H1 (cell line): ENCODE results near the gene TCN2. TPM values are rescaled to one million over a fixed set of nuclear protein-coding genes. Genes with fewer than 3 reads are reported as not detected.

Experiments used
- CTCF ChIA-PET: fragments of 300-600 bp; sonication (Branson Sonifier 250); formaldehyde crosslinking; loops from one replicate; lab custom pipeline; 2021; ENCODE audit not compliant: partially characterized antibody; lab: Charles Lee
- POLR2A ChIA-PET: fragments of 300-600 bp; sonication (Branson Sonifier 250); formaldehyde crosslinking; loops from one replicate; lab custom pipeline; 2021; ENCODE audit warnings: inconsistent platforms; ENCODE audit not compliant: partially characterized antibody; lab: Charles Lee
- DNase-seq, 2 experiments: peaks; one replicate each; pipeline versions ENCODE4 v3.0.0 to v3.0.0-alpha.2; 2010 to 2022; ENCODE audit warnings: low spot score in 2 of 2, low read depth in 1 of 2, mixed read lengths in 1 of 2
- FAIRE-seq: peaks from 2 replicates; lab custom pipeline; 2011; peaks lifted over from hg19 to GRCh38; lab: Jason Lieb, UNC
- H2AFZ ChIP-seq: 2 replicates; pipeline ENCODE4 v1.8.1; 2012; ENCODE audit warnings: low read length, inconsistent platforms
- H2AK5ac ChIP-seq: 2 replicates; pipeline ENCODE4 v1.6.1; 2013; ENCODE audit warnings: low read depth, low read length
- H2BK120ac ChIP-seq: replicated peaks from 2 replicates; pipeline ENCODE3; 2013; ENCODE audit warnings: low read depth, low read length, inconsistent platforms
- H2BK12ac ChIP-seq: 2 replicates; pipeline ENCODE4 v1.6.1; 2013; ENCODE audit warnings: low read depth, low read length
- H2BK15ac ChIP-seq: 2 replicates; pipeline ENCODE4 v1.6.1; 2013; ENCODE audit warnings: low read length
- H2BK20ac ChIP-seq: 2 replicates; pipeline ENCODE4 v1.6.1; 2013; ENCODE audit warnings: low read length
- H2BK5ac ChIP-seq: 2 replicates; pipeline ENCODE4 v1.6.1; 2013; ENCODE audit warnings: low read depth, low read length
- H3K14ac ChIP-seq: 2 replicates; pipeline ENCODE4 v1.6.1; 2013; ENCODE audit warnings: inconsistent platforms; ENCODE audit not compliant: insufficient read length
- H3K18ac ChIP-seq: 2 replicates; pipeline ENCODE4 v1.6.1; 2013; ENCODE audit warnings: low read length; ENCODE audit errors: extremely low read depth
- H3K23ac ChIP-seq: 2 replicates; pipeline ENCODE4 v1.6.1; 2013; ENCODE audit warnings: inconsistent platforms; ENCODE audit not compliant: insufficient read length
- H3K23me2 ChIP-seq: 2 replicates; pipeline ENCODE4 v1.6.1; 2013; ENCODE audit warnings: low read depth, low read length
- H3K27ac ChIP-seq: 2 replicates; pipeline ENCODE4 v1.6.1; 2011; ENCODE audit warnings: low read depth, low read length, inconsistent platforms
- H3K27me3 ChIP-seq, 4 experiments: replicated peaks in 1 of 4; 1 replicate in 1 of 4; 2 replicates in 3 of 4; pipeline versions ENCODE4 v1.6.1 to v1.8.1; 2011 to 2013; ENCODE audit warnings: low read length in 3 of 4, mild to moderate bottlenecking in 3 of 4, inconsistent platforms in 2 of 4, mixed read lengths in 2 of 4, moderate library complexity in 1 of 4; ENCODE audit not compliant: control insufficient read depth in 3 of 4, insufficient read depth in 3 of 4; ENCODE audit errors: extremely low read depth in 1 of 4
- H3K36me3 ChIP-seq, 4 experiments: 2 replicates each; pipeline versions ENCODE4 v1.6.1 to v1.8.1; 2011 to 2013; ENCODE audit warnings: mild to moderate bottlenecking in 4 of 4, low read length in 3 of 4, moderate library complexity in 2 of 4, control low read depth in 1 of 4, inconsistent platforms in 1 of 4; ENCODE audit not compliant: insufficient read depth in 4 of 4, control insufficient read depth in 2 of 4
- H3K4ac ChIP-seq: replicated peaks from 2 replicates; pipeline ENCODE3; 2013; ENCODE audit warnings: low read length, low read depth, mixed read lengths, inconsistent platforms; ENCODE audit not compliant: insufficient read length
- H3K4me1 ChIP-seq, 4 experiments: replicated peaks in 1 of 4; 1 replicate in 1 of 4; 2 replicates in 3 of 4; pipeline versions ENCODE4 v1.6.1 to v1.8.1; 2011 to 2013; ENCODE audit warnings: low read length in 3 of 4, inconsistent platforms in 2 of 4, mixed read lengths in 1 of 4; ENCODE audit not compliant: insufficient read depth in 4 of 4, control insufficient read depth in 3 of 4
- H3K4me2 ChIP-seq, 2 experiments: 2 replicates each; pipeline versions ENCODE4 v1.6.1 to v1.8.1; 2011 to 2013; ENCODE audit warnings: low read depth in 2 of 2, low read length in 2 of 2, control low read depth in 1 of 2, inconsistent platforms in 1 of 2, mild to moderate bottlenecking in 1 of 2; ENCODE audit not compliant: insufficient read depth in 1 of 2
- H3K4me3 ChIP-seq, 4 experiments: fragments of 200-600, 300-600 bp in 1 of 4; sonication (generic), shearing (Covaris generic), sonication (Bioruptor Twin) in 1 of 4; 2 replicates each; pipeline versions ENCODE4 v1.5.1 to v1.8.1; 2011 to 2016; ENCODE audit warnings: low read length in 4 of 4, low read depth in 3 of 4, control low read depth in 2 of 4, inconsistent platforms in 2 of 4, mild to moderate bottlenecking in 2 of 4, mixed read lengths in 1 of 4, moderate library complexity in 1 of 4; ENCODE audit not compliant: insufficient read depth in 2 of 4; ENCODE audit errors: extremely low read depth in 1 of 4
- H3K56ac ChIP-seq: replicated peaks from 2 replicates; pipeline ENCODE3; 2013; ENCODE audit warnings: low read depth, mild to moderate bottlenecking, mixed read lengths, low read length, inconsistent platforms; ENCODE audit not compliant: insufficient read length
- H3K79me1 ChIP-seq: 2 replicates; pipeline ENCODE4 v1.6.1; 2013; ENCODE audit warnings: low read depth, low read length, control low read depth
- H3K79me2 ChIP-seq, 2 experiments: 2 replicates each; pipeline versions ENCODE4 v1.6.1 to v1.8.1; 2012 to 2013; ENCODE audit warnings: low read length in 2 of 2, mild to moderate bottlenecking in 2 of 2, inconsistent platforms in 1 of 2; ENCODE audit not compliant: insufficient read depth in 2 of 2, control insufficient read depth in 1 of 2
- H3K9ac ChIP-seq, 4 experiments: replicated peaks in 1 of 4; 1 replicate in 1 of 4; 2 replicates in 3 of 4; pipeline versions ENCODE4 v1.6.1 to v1.8.1; 2011 to 2013; ENCODE audit warnings: low read depth in 3 of 4, low read length in 3 of 4, control low read depth in 2 of 4, mild to moderate bottlenecking in 2 of 4, moderate library complexity in 2 of 4, inconsistent platforms in 1 of 4; ENCODE audit errors: extremely low read depth in 1 of 4
- H3K9me3 ChIP-seq, 2 experiments: 2 replicates each; pipeline versions ENCODE4 v1.6.1 to v1.8.1; 2012 to 2013; ENCODE audit warnings: mild to moderate bottlenecking in 2 of 2, moderate library complexity in 2 of 2, control low read depth in 1 of 2, inconsistent platforms in 1 of 2, low read depth in 1 of 2, low read length in 1 of 2, mixed read lengths in 1 of 2; ENCODE audit not compliant: insufficient read depth in 2 of 2
- H4K20me1 ChIP-seq, 2 experiments: replicated peaks in 1 of 2; 2 replicates each; pipeline versions ENCODE3 to v1.8.1; 2011 to 2013; ENCODE audit warnings: inconsistent platforms in 2 of 2, low read length in 2 of 2, mild to moderate bottlenecking in 1 of 2; ENCODE audit not compliant: insufficient read depth in 2 of 2, control insufficient read depth in 1 of 2
- H4K5ac ChIP-seq: 2 replicates; pipeline ENCODE4 v1.6.1; 2013; ENCODE audit warnings: low read length, low read depth, mixed read lengths, inconsistent platforms; ENCODE audit not compliant: insufficient read length
- H4K8ac ChIP-seq: 2 replicates; pipeline ENCODE4 v1.8.0; 2013; ENCODE audit warnings: mild to moderate bottlenecking, moderate library complexity, low read length, inconsistent platforms; ENCODE audit not compliant: insufficient read depth; ENCODE audit errors: extremely low read depth
- H4K91ac ChIP-seq: replicated peaks from 2 replicates; pipeline ENCODE3; 2013; ENCODE audit warnings: low read length, mixed read lengths, inconsistent platforms; ENCODE audit not compliant: insufficient read length
- CREB1 ChIP-seq: IDR thresholded peaks from 2 replicates; pipeline ENCODE4 v1.6.1; 2012; ENCODE audit warnings: inconsistent platforms
- EZH2 ChIP-seq: fragments of 200-600 bp; sonication (generic); IDR thresholded peaks from 2 replicates; pipeline ENCODE4 v1.7.1; 2012; ENCODE audit warnings: low read depth, mild to moderate bottlenecking, moderate library complexity, low read length, inconsistent platforms; ENCODE audit not compliant: severe bottlenecking
- GABPA ChIP-seq: IDR thresholded peaks from 2 replicates; pipeline ENCODE4 v1.6.1; 2011; ENCODE audit warnings: mild to moderate bottlenecking, low read length, moderate library complexity, borderline replicate concordance; ENCODE audit not compliant: insufficient read depth
- GTF2F1 ChIP-seq: IDR thresholded peaks from 2 replicates; pipeline ENCODE4 v1.6.1; 2012; ENCODE audit warnings: low read depth, low read length, improper control_type of control experiment, borderline replicate concordance
- JUN ChIP-seq: IDR thresholded peaks from 2 replicates; pipeline ENCODE4 v1.6.1; 2011; ENCODE audit warnings: low read depth, mild to moderate bottlenecking, improper control_type of control experiment, low read length
- KDM1A ChIP-seq: fragments of 200-600, 300-600 bp; sonication (generic); IDR thresholded peaks from 2 replicates; pipeline ENCODE4 v1.7.1; 2016; ENCODE audit warnings: mild to moderate bottlenecking, low read length, borderline replicate concordance
- KDM4A ChIP-seq: IDR thresholded peaks from one replicate; pipeline ENCODE4 v1.7.1; 2012; ENCODE audit warnings: low read depth, mild to moderate bottlenecking, moderate library complexity, low read length, inconsistent platforms; ENCODE audit not compliant: severe bottlenecking
- NRF1 ChIP-seq: IDR thresholded peaks from 2 replicates; pipeline ENCODE4 v1.6.1; 2011; ENCODE audit warnings: mild to moderate bottlenecking, low read depth, low read length, improper control_type of control experiment
- PHF8 ChIP-seq: fragments of 200-600 bp; sonication (generic); conservative IDR thresholded peaks from 2 replicates; pipeline ENCODE4 v1.7.1; 2012; ENCODE audit warnings: low read depth, mild to moderate bottlenecking, inconsistent platforms, low read length, moderate library complexity
- RNF2 ChIP-seq: fragments of 200-900, 300-1000 bp; sonication (generic); IDR thresholded peaks from 2 replicates; pipeline ENCODE4 v1.7.1; 2016; ENCODE audit warnings: borderline replicate concordance, low read depth, mild to moderate bottlenecking, antibody characterized with exemption, low read length; ENCODE audit not compliant: poor library complexity, severe bottlenecking; ENCODE audit errors: missing control alignments
- SRF ChIP-seq: IDR thresholded peaks from 2 replicates; pipeline ENCODE4 v1.6.1; 2011; ENCODE audit warnings: mild to moderate bottlenecking, low read depth, low read length, moderate library complexity
- TAF1 ChIP-seq: IDR thresholded peaks from 2 replicates; pipeline ENCODE4 v1.6.1; 2011; ENCODE audit warnings: mild to moderate bottlenecking, low read depth, low read length
- WGBS, 2 experiments: shearing (Covaris generic) in 1 of 2; methylation state at CpG; one replicate each; pipeline versions ENCODE4 v1.1.6 to v1.1.7; 2013 to 2015; ENCODE audit warnings: low lambda C conversion rate in 2 of 2, mixed read lengths in 2 of 2, inconsistent platforms in 1 of 2, low coverage in 1 of 2, missing lambda C conversion rate in 1 of 2; ENCODE audit not compliant: insufficient replicate concordance in 2 of 2, insufficient coverage in 1 of 2, insufficient read length in 1 of 2; ENCODE audit errors: extremely low coverage in 1 of 2, missing lambda C conversion rate in 1 of 2; 5-methylcytosine and 5-hydroxymethylcytosine counted together
- polyA plus RNA-seq, 7 experiments: library from polyadenylated mRNA; depleted of rRNA in 3 of 7; stranded (reverse) in 5 of 7; unstranded in 2 of 7; fragments of >200 nt in 5 of 7; fragments of 200-250 nt in 2 of 7; gene quantifications; 1 replicate in 5 of 7; 2 replicates in 1 of 7; 4 replicates in 1 of 7; pipeline versions ENCODE4 v1.2.1 to v1.2.3, GENCODE V29; 2011 to 2013; ENCODE audit warnings: missing spikeins in 2 of 7, mixed read lengths in 2 of 7
- total RNA-seq: library from RNA; stranded (reverse); fragmentation: NEBNext Ultra II Directional; extraction: Animal tissue kit (Norgen Biotek cat#: 25700); gene quantifications from 2 replicates; pipeline ENCODE4 v1.2.1, GENCODE V29; 2021
- TF ChIP-seq, protein P1 (sequence below): IDR thresholded peaks from 2 replicates; pipeline ENCODE4 v1.6.1; 2011; ENCODE audit warnings: low read length, improper control_type of control experiment

Gene TCN2
- total and polyA plus RNA-seq, 2 of the 8 experiments (the other 6 are each of a cell fraction or from before 2014, with no cell fraction given): 30.0 to 87.8 TPM

DNA sequence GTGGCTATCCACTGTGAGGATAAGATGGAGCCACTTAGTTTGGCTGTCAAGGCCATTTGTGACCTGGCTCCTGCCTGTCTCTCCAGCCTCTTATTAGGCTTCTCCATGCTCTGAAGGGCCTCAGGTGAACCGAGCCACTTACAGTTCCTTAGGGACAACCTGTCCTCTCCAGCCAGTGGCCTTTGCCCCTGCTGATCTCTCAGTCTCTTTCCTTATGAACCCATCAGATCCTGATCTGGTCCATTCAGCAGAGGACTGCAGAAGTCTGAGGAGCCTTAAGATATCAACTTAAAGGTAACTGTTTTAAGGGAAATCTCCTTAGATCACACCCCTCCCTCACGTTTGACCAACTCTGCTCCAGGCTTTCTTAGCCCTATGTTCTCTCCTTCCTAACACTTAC is 58.3 kb downstream of the TCN2 start:
- Histone ChIP-seq H2BK120ac (no peak overlapping the region), H2BK20ac (no peak overlapping the region), H3K23me2 (peaks cover 16% of the 10 kb centered on the region; the same call in 1 of the 2 replicates), H3K4me2 (no peak overlapping the region), H3K27ac (no peak overlapping the region), H3K36me3 (no peaks in the 10 kb centered on the region), H3K56ac (no peak overlapping the region), H3K4me1 (peaks cover 0 to 2% (median under 1%) of the 10 kb centered on the region in 4 experiments; a peak in 4 of 7 replicates), H3K14ac (no peak overlapping the region), H4K91ac (no peak overlapping the region), H4K20me1 (no peaks in the 10 kb centered on the region), H3K18ac (no peak overlapping the region), H4K8ac (no peak overlapping the region), H3K9ac (no peak overlapping the region), H3K4ac (no peak overlapping the region), H2BK12ac (no peak overlapping the region), H2BK15ac (no peak overlapping the region), H3K79me1 (no peaks in the 10 kb centered on the region), H3K79me2 (no peaks in the 10 kb centered on the region), H2AFZ (no peak overlapping the region), H3K9me3 (no peaks in the 10 kb centered on the region), H3K23ac (no peak overlapping the region), H2AK5ac (no peak overlapping the region), H3K4me3 (no peak overlapping the region), H2BK5ac (no peak overlapping the region), H4K5ac (no peak overlapping the region), H3K27me3 (peaks cover 0 to 13% (median 8%) of the 10 kb centered on the region in 4 experiments; a peak in 5 of 7 replicates)
- FAIRE-seq: no peak
- ChIA-PET CTCF (interaction anchor here (0.8 to 2.3 kb wide), 2 partner anchors 31 to 66 kb away, joined by 3 to 9 read pairs; no protein-coding TSS in a partner anchor), POLR2A (no interaction called here)
- no peak for DNase-seq
- WGBS, 2 experiments: 66% methylated on average over 2 of the region's 2 CpGs; no CpG with 5 or more reads in 1 of the 2 experiments
- no peak for TF ChIP-seq RNF2
- TF ChIP-seq JUN: no peak
- no peak for TF ChIP-seq PHF8
- TF ChIP-seq GTF2F1: no peak
- no peak for TF ChIP-seq GABPA
- no peak for TF ChIP-seq SRF
- TF ChIP-seq, protein P1, sequence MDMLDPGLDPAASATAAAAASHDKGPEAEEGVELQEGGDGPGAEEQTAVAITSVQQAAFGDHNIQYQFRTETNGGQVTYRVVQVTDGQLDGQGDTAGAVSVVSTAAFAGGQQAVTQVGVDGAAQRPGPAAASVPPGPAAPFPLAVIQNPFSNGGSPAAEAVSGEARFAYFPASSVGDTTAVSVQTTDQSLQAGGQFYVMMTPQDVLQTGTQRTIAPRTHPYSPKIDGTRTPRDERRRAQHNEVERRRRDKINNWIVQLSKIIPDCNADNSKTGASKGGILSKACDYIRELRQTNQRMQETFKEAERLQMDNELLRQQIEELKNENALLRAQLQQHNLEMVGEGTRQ: no peak
- no peak for TF ChIP-seq EZH2
- TF ChIP-seq NRF1: no peak
- no peak for TF ChIP-seq TAF1
- no peak for TF ChIP-seq CREB1
- no peak for TF ChIP-seq KDM4A
- TF ChIP-seq KDM1A: no peak
